Adrenal gland (tissue), 5 donors: ENCODE data around the gene TUBA1B.

ENCODE experiments used
- POLR2A ChIP-seq, 2 donors: fragments of 450-650 bp; IDR thresholded peaks; one replicate each; pipeline ENCODE4 v1.6.1; 2017; ENCODE audit warnings: antibody characterized with exemption in 2 of 2, mild to moderate bottlenecking in 2 of 2, moderate library complexity in 1 of 2
- TF ChIP-seq, protein P1 (sequence below), 6 experiments: fragments of 450-650 bp in 4 of 6; fragments of 200-600 bp in 2 of 6; sonication (generic) in 1 of 6; IDR thresholded peaks; 1 replicate in 5 of 6; 2 replicates in 1 of 6; pipeline versions ENCODE4 v1.5.1 to v1.8.0; 2016 to 2021; ENCODE audit warnings: antibody characterized with exemption in 6 of 6, mild to moderate bottlenecking in 2 of 6, moderate library complexity in 1 of 6
- donor health status: DM: no; HTN: no; CAD: no.

DNA sequence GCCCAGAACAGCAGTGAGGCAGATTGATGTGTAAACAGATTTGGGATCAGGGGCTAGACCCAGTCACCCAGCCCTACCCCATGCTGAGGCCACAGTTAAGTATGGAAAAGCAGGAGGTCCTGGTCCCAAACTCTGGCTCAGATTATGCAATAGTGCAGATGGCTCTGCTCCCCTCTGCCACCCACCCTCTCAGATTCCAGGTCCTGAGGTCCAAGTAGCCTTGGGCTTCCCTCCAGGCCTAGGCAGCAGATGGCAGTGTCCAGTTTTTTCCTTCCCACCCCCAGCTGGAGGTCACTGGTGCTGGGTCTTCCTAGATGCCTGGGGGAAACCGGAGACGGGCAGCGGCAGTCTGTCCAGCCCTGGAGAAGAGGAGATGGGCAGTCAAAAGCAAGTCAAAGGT, 33.8 kb downstream of the TUBA1B start:
- TF ChIP-seq, protein P1, sequence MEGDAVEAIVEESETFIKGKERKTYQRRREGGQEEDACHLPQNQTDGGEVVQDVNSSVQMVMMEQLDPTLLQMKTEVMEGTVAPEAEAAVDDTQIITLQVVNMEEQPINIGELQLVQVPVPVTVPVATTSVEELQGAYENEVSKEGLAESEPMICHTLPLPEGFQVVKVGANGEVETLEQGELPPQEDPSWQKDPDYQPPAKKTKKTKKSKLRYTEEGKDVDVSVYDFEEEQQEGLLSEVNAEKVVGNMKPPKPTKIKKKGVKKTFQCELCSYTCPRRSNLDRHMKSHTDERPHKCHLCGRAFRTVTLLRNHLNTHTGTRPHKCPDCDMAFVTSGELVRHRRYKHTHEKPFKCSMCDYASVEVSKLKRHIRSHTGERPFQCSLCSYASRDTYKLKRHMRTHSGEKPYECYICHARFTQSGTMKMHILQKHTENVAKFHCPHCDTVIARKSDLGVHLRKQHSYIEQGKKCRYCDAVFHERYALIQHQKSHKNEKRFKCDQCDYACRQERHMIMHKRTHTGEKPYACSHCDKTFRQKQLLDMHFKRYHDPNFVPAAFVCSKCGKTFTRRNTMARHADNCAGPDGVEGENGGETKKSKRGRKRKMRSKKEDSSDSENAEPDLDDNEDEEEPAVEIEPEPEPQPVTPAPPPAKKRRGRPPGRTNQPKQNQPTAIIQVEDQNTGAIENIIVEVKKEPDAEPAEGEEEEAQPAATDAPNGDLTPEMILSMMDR (IDR thresholded peaks at IDR 0.05): no peak
- no peak for TF ChIP-seq POLR2A (IDR thresholded peaks at IDR 0.05)
